Upper lobe of right lung (tissue), 1 donor: ENCODE measurements around the gene PIK3R6. TPM values are rescaled to one million over a fixed set of nuclear protein-coding genes. Genes with fewer than 3 reads are reported as not detected.

Experiments used
- ATAC-seq: fragments of 200-7000 bp; cut with Tn5 transposase; one replicate; pipeline ENCODE4 v1.9.1; 2020; ENCODE audit warnings: mild to moderate bottlenecking, moderate library complexity
- DNase-seq: peaks from one replicate; pipeline ENCODE4 v3.0.0-alpha.2; 2020
- H3K27ac ChIP-seq: fragments of 200-600 bp; one replicate; pipeline ENCODE4 v1.8.0; 2022
- H3K27me3 ChIP-seq: fragments of 200-600 bp; one replicate; pipeline ENCODE4 v1.8.0; 2022; ENCODE audit warnings: mild to moderate bottlenecking
- H3K36me3 ChIP-seq: fragments of 200-600 bp; one replicate; pipeline ENCODE4 v1.8.0; 2022
- H3K4me1 ChIP-seq: fragments of 200-600 bp; one replicate; pipeline ENCODE4 v1.8.0; 2022
- H3K4me3 ChIP-seq: fragments of 200-600 bp; one replicate; pipeline ENCODE4 v1.8.0; 2022; ENCODE audit warnings: mild to moderate bottlenecking
- H3K9me3 ChIP-seq: fragments of 200-600 bp; one replicate; pipeline ENCODE4 v1.8.0; 2022
- intact Hi-C: fragments of 100-400 bp; cut with DNase I; formaldehyde crosslinking; loops from one replicate; pipeline ENCODE4 v1.11.0; 2022
- total RNA-seq: library from RNA; stranded (reverse); fragmentation: NEBNext Ultra II Directional; extraction: Animal tissue kit (Norgen Biotek cat#: 25700); gene quantifications from one replicate; pipeline ENCODE4 v1.2.1, GENCODE V29; 2021
- TF ChIP-seq, protein P1 (sequence below): fragments of 200-600 bp; IDR thresholded peaks from one replicate; pipeline ENCODE4 v1.8.0; 2022; ENCODE audit warnings: antibody characterized with exemption
- donor health status: DM: no; HTN: yes; CAD: no; lungs with severe emphysema.

The PIK3R6 gene
- total RNA-seq, 1 donor from 2014 or later = 2.7 TPM

DNA sequence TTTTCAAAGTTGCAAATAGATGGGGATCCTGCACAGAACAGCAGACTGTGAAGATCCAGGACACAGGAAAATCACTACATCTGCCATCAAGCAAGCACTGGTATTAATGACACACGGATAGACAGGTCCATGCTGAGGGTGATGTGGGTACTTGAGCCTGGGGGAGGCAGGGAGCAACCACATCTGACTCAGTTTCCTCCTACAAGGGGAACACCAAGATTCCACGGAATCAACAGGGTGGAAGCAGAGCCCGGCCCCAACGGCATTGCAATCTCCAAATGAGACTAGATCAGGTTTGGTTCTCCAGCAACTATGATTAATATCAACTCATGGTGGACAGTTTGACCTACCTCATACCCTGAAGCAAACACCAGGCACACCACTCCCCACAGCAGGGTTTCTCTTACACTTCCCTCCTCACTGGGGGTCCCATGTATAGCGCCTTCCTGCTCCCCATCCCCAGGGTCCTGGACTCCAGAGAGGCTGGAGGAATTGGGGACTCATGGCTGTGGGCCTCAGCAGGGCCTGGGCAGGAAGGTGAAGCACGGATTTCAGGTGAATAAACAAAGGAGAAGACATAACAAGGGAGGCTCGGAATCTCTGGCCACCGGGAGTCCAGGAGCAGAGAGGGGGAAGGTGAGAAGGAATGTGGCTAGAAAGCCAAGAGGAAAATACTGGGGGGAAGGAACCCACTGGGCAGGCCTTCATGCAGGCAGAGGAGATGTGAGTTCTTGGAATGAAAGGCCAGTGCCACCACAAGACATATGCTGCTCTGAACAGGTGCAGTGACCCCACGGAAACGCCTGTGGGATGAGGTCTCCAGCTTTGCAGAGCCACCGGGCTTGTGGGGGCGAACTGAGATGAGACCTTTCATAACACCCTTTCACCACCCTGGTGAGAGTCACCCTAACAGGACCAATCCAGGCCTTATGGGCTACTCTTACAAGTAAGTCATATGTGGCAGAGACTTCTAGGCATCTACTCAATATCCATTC lies 29.5 kb upstream of the PIK3R6 start:
- intact Hi-C loops = no loop called here
- no peak overlapping the region for H3K27ac ChIP-seq
- no peaks in the 10 kb centered on the region for H3K9me3 ChIP-seq
- no peaks in the 10 kb centered on the region for H3K36me3 ChIP-seq
- H3K4me3 ChIP-seq = no peak overlapping the region
- TF ChIP-seq, protein P1, sequence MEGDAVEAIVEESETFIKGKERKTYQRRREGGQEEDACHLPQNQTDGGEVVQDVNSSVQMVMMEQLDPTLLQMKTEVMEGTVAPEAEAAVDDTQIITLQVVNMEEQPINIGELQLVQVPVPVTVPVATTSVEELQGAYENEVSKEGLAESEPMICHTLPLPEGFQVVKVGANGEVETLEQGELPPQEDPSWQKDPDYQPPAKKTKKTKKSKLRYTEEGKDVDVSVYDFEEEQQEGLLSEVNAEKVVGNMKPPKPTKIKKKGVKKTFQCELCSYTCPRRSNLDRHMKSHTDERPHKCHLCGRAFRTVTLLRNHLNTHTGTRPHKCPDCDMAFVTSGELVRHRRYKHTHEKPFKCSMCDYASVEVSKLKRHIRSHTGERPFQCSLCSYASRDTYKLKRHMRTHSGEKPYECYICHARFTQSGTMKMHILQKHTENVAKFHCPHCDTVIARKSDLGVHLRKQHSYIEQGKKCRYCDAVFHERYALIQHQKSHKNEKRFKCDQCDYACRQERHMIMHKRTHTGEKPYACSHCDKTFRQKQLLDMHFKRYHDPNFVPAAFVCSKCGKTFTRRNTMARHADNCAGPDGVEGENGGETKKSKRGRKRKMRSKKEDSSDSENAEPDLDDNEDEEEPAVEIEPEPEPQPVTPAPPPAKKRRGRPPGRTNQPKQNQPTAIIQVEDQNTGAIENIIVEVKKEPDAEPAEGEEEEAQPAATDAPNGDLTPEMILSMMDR = no peak
- peaks cover 15% of the 10 kb centered on the region for H3K27me3 ChIP-seq
- DNase-seq (no peak), ATAC-seq (no peak)
- H3K4me1 ChIP-seq = no peaks in the 10 kb centered on the region

DNA sequence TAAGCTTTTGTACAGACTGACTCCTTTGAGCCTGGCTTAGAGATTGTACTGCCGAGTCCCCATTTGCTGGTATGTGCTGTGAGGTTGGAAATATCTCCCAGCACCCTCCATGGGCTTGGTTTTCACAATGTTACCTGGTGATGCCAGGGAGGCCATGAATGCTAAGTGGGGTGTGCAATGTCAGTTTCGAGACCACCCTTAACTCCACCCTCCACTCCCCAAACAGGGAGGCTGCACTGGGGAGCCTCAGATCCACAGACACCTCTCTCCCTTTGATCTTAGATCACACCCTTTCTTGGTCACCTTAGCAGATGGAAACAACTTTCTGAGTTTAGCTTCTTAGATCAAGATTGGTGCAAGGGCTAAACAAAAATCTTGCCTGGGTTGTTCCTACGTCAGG lies 28.6 kb upstream of the PIK3R6 start:
- no peak for ATAC-seq
- Histone ChIP-seq H3K27me3 (peaks cover 15% of the 10 kb centered on the region), H3K27ac (no peak overlapping the region), H3K9me3 (no peaks in the 10 kb centered on the region), H3K36me3 (no peaks in the 10 kb centered on the region), H3K4me3 (no peak overlapping the region), H3K4me1 (no peaks in the 10 kb centered on the region)
- TF ChIP-seq, protein P1 = no peak
- no peak for DNase-seq
- intact Hi-C loops = no loop called here

DNA sequence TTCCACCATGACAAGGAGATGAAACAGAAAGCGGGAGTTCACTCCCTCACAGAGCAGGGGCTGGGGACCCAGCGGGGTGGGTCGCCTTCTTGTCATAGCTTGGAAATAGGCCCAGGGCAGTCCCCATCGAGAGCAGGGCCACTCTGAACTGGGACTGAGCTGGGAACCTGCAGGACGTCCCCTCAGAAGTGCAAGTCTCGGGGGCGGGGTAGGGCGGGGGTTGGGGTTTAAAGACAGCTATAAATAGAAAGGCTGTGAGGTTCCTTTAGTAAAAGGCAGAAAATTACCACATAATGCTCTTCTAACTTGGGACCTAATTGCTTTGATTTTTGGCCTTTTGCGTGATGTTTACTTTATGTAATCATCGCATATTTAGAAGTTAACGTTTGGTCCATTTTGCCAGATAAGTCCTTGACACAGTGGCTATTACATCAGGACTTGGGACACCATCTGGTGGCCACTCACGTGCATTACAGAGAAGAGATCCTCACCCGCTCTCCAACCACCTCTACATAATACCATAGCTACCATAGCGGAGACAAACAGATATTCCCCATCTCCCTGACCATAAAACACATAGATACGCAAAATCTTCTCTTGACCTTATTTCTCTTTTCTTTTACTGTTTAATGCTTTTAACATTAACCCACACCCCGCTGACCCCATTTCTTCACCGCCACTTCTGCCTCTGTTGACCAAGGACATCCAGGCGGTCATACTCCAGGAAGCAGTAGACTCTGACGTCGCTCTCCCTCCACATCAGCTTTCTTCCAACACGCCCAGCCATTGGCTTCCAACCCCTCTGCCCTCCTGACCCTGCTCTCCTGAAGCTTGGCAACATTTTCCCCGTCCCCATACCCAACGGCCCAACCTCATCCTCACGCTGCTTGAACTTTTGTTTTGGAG lies 27.5 kb upstream of the PIK3R6 start:
- no peak overlapping the region for H3K27ac ChIP-seq
- peaks cover 7% of the 10 kb centered on the region for H3K36me3 ChIP-seq
- DNase-seq (peak; percentile 55), ATAC-seq (peak; percentile 82)
- peaks cover 15% of the 10 kb centered on the region for H3K27me3 ChIP-seq
- H3K4me3 ChIP-seq = no peak overlapping the region
- no peaks in the 10 kb centered on the region for H3K9me3 ChIP-seq
- TF ChIP-seq, protein P1 = peak; percentile 81
- no peaks in the 10 kb centered on the region for H3K4me1 ChIP-seq
- intact Hi-C loops = no loop called here

DNA sequence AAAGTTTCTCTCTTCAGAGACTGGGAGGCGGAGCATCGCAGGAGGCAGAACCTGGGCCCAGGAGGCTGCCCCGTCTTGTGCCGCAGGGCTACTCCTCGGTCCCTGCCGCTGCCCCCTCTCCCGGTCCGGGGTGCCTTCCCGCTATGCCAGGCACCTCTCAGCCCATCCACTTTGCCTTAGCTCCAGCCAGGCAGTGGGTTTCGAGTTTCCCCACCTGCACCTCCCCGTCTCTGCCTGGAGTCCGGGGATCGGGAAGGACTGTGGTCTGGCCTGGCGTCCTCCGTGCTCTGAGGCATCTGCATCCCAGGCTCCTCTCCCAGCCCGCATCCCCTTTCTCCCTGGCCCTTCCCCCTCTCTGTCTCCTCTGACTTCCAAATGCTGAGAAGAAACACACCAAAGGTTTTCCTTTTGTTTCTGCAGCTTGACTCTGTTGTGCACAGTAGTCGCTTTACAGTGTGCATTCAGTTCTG lies 26.8 kb upstream of the PIK3R6 start:
- DNase-seq = peak; percentile 59
- no peak overlapping the region for H3K27ac ChIP-seq
- peaks cover 10% of the 10 kb centered on the region for H3K36me3 ChIP-seq
- H3K4me1 ChIP-seq = no peaks in the 10 kb centered on the region
- TF ChIP-seq, protein P1 = no peak
- H3K27me3 ChIP-seq = peaks cover 15% of the 10 kb centered on the region
- no peak overlapping the region for H3K4me3 ChIP-seq
- intact Hi-C loops = no loop called here
- ATAC-seq = no peak
- H3K9me3 ChIP-seq = no peaks in the 10 kb centered on the region

DNA sequence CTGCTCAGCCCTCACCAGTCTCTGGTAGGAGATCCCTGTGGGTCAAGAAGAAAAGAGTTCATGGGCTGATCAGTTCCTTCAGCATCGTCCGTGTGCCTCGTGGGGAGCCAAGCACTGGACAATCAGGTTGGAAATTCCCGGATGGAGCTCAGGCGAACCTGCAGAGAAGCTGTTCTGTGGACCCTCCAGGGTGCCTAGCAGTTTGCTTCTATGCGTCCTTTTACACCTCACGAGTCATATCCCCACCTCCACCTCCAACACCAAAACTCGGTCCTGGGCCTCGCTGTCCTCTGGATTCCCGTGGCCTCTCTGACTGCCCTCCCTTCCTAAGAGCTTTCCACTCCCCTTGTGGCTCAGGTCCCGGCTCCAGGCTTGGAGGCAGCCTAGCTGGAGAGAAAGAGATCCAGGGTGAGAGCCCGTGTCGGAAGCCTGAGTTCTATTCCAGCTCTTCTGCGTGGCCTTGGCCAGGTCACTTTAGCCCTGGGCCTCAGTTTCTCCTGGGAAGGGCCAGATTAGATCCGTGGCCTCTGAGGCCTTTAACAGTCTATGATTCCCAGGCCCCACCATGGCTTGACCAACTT lies 26.2 kb upstream of the PIK3R6 start:
- H3K27me3 ChIP-seq = peaks cover 15% of the 10 kb centered on the region
- H3K4me1 ChIP-seq = no peaks in the 10 kb centered on the region
- no peak overlapping the region for H3K4me3 ChIP-seq
- H3K27ac ChIP-seq = no peak overlapping the region
- H3K36me3 ChIP-seq = peaks cover 10% of the 10 kb centered on the region
- H3K9me3 ChIP-seq = no peaks in the 10 kb centered on the region
- TF ChIP-seq, protein P1 = no peak
- no peak for DNase-seq
- no peak for ATAC-seq
- intact Hi-C loops = no loop called here
